OCI-LY7 (cell line): ENCODE data around the gene HDAC10. TPM values are rescaled to one million over a fixed set of nuclear protein-coding genes. Genes with fewer than 3 reads are reported as not detected.
A peak's percentile ranks its signal among the peaks of the same experiment; 100 is the strongest.

Experiments used
- BruUV-seq: library from RNA; stranded (reverse); fragments of 400-500 nt; replicated peaks from 2 replicates; lab custom pipeline; 2021; lab: Mats Ljungman, UMichigan
- CTCF ChIA-PET: fragments of 300-600 bp; sonication (Branson Sonifier 250); formaldehyde crosslinking; loops from one replicate; lab custom pipeline; 2022; ENCODE audit warnings: antibody characterized with exemption; ENCODE audit not compliant: unreplicated experiment; lab: Charles Lee
- POLR2A ChIA-PET: fragments of 300-600 bp; sonication (Branson Sonifier 250); formaldehyde crosslinking; loops from one replicate; lab custom pipeline; 2022; ENCODE audit warnings: antibody characterized with exemption; lab: Charles Lee
- DNase-seq: peaks from one replicate; pipeline ENCODE4 v3.0.0-alpha.2; 2015; ENCODE audit warnings: low spot score
- H2AFZ ChIP-seq: fragments of 200-600 bp; sonication (generic), shearing (Covaris generic); 2 replicates; pipeline ENCODE4 v1.6.1; 2014; ENCODE audit warnings: mild to moderate bottlenecking, antibody characterized with exemption, low read length, moderate library complexity
- H3K27ac ChIP-seq: fragments of 200-600 bp; sonication (generic); 2 replicates; pipeline ENCODE4 v1.5.1; 2014; ENCODE audit warnings: mixed run types, low read depth, mild to moderate bottlenecking, moderate library complexity, low read length, inconsistent platforms; ENCODE audit not compliant: poor library complexity, severe bottlenecking
- H3K36me3 ChIP-seq: fragments of 200-600 bp; sonication (generic); 2 replicates; pipeline ENCODE4 v1.6.1; 2014; ENCODE audit warnings: mild to moderate bottlenecking, antibody characterized with exemption, low read length, moderate library complexity, mixed read lengths; ENCODE audit not compliant: insufficient read depth
- H3K4me1 ChIP-seq: fragments of 200-600 bp; sonication (generic); 2 replicates; pipeline ENCODE4 v1.5.1; 2014; ENCODE audit warnings: mild to moderate bottlenecking, low read length; ENCODE audit not compliant: insufficient read depth, poor library complexity, severe bottlenecking
- H3K4me2 ChIP-seq: fragments of 200-600 bp; sonication (generic); 2 replicates; pipeline ENCODE4 v1.6.1; 2014; ENCODE audit warnings: mild to moderate bottlenecking, low read length
- H3K4me3 ChIP-seq: fragments of 200-600 bp; sonication (generic); 2 replicates; pipeline ENCODE4 v1.5.1; 2014; ENCODE audit warnings: mild to moderate bottlenecking, low read depth, low read length; ENCODE audit not compliant: poor library complexity, severe bottlenecking
- H3K79me2 ChIP-seq: fragments of 200-600 bp; sonication (generic); 2 replicates; pipeline ENCODE4 v1.6.1; 2016; ENCODE audit warnings: low read depth, mild to moderate bottlenecking, low read length, moderate library complexity, mixed read lengths; ENCODE audit not compliant: insufficient read depth
- H3K9me2 ChIP-seq: fragments of 200-600 bp; sonication (generic); 2 replicates; pipeline ENCODE4 v1.6.1; 2016; ENCODE audit warnings: mild to moderate bottlenecking, low read length, mixed read lengths; ENCODE audit not compliant: insufficient read depth
- H3K9me3 ChIP-seq: fragments of 200-600 bp; sonication (generic); 2 replicates; pipeline ENCODE4 v1.6.1; 2014; ENCODE audit warnings: mild to moderate bottlenecking, mixed run types, low read length, mixed read lengths
- H4K20me1 ChIP-seq: fragments of 200-600 bp; sonication (generic); 2 replicates; pipeline ENCODE4 v1.6.1; 2014; ENCODE audit warnings: mild to moderate bottlenecking, antibody characterized with exemption, low read length, moderate library complexity, mixed read lengths; ENCODE audit not compliant: insufficient read depth
- EZH2phosphoT487 ChIP-seq: fragments of 200-600 bp; sonication (generic); IDR thresholded peaks from 2 replicates; pipeline ENCODE4 v1.6.1; 2018; ENCODE audit warnings: low read depth, borderline replicate concordance, mild to moderate bottlenecking, mixed run types, antibody characterized with exemption, low read length, moderate library complexity, mixed read lengths
- intact Hi-C: fragments of 100-400 bp; cut with micrococcal nuclease; formaldehyde crosslinking; loops from one replicate; pipeline ENCODE4 v1.10.0; 2022; ENCODE audit not compliant: unreplicated experiment
- total RNA-seq, 2 experiments: library from RNA; depleted of rRNA in 1 of 2; stranded (reverse); fragments of >200 nt in 1 of 2; shearing (Covaris generic) in 1 of 2; gene quantifications; 2 replicates each; pipeline ENCODE4 v1.2.3, GENCODE V29; 2014 to 2022
- TF ChIP-seq, protein P1 (sequence below): fragments of 200-600 bp; sonication (generic); conservative IDR thresholded peaks from 2 replicates; pipeline ENCODE4 v1.5.1; 2014; ENCODE audit warnings: mild to moderate bottlenecking, antibody characterized with exemption, low read length, moderate library complexity, mixed read lengths

The HDAC10 gene
- total RNA-seq, 2 experiments from 2014 or later: 49.4 to 74.9 TPM

DNA sequence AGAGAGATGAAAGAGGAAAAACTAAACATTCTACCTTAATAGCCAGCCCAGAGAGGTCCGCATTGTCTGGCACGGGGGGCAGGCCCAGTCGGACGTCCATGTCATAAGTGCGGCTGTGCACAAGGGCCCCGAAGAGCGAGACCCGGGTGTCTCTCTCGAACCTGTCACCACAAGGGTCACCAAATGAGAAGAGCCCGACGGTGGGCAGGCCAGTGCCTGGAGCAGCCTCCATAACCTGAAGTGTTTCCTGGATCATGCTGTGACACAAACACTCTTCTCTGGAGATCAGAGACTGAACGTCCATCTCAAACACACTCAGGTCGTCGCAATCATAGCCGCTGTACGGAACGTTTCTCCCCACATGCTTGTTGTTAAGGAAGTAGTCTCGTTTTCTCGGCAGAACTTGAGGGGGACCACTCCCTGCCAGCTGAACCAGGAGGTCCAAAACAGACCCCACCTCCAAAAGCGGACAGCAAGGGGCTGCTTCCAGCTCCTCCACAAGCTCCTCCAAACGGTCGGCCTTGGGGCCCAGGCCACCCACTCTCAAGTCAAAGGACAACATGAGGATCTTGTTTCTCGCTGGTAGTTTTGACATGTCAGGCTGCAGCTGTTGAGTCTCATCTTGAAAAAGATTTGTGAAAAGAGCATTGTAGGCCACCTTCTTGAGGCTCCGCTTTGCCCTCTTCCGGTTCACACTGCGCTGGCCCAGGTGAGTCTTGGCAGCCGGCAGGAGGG is 7.2 kb downstream of the HDAC10 start:
- Histone ChIP-seq H2AFZ (no peak overlapping the region), H3K9me3 (no peaks in the 10 kb centered on the region), H3K4me3 (peak overlapping the region; percentile 81), H3K27ac (peak overlapping the region; percentile 62), H3K36me3 (peaks cover 40% of the 10 kb centered on the region), H3K4me1 (peaks cover 37% of the 10 kb centered on the region), H4K20me1 (no peaks in the 10 kb centered on the region), H3K79me2 (peaks cover 63% of the 10 kb centered on the region), H3K9me2 (no peaks in the 10 kb centered on the region), H3K4me2 (peak overlapping the region; percentile 95)
- TF ChIP-seq EZH2phosphoT487: no peak
- TF ChIP-seq, protein P1, sequence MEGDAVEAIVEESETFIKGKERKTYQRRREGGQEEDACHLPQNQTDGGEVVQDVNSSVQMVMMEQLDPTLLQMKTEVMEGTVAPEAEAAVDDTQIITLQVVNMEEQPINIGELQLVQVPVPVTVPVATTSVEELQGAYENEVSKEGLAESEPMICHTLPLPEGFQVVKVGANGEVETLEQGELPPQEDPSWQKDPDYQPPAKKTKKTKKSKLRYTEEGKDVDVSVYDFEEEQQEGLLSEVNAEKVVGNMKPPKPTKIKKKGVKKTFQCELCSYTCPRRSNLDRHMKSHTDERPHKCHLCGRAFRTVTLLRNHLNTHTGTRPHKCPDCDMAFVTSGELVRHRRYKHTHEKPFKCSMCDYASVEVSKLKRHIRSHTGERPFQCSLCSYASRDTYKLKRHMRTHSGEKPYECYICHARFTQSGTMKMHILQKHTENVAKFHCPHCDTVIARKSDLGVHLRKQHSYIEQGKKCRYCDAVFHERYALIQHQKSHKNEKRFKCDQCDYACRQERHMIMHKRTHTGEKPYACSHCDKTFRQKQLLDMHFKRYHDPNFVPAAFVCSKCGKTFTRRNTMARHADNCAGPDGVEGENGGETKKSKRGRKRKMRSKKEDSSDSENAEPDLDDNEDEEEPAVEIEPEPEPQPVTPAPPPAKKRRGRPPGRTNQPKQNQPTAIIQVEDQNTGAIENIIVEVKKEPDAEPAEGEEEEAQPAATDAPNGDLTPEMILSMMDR: no peak
- BruUV-seq: TSS peak; percentile 68
- ChIA-PET CTCF (no interaction called here), POLR2A (interaction anchor here (0.7 kb wide), 1 partner anchor 91 kb away, joined by 3 read pairs; no protein-coding TSS in a partner anchor)
- DNase-seq: no peak
- intact Hi-C loops: loop anchor here (5.0 to 10.0 kb wide), 3 partner anchors 231 to 283 kb away; partner anchors contain the start of genes LMF2, NCAPH2, SBF1 and SCO2

DNA sequence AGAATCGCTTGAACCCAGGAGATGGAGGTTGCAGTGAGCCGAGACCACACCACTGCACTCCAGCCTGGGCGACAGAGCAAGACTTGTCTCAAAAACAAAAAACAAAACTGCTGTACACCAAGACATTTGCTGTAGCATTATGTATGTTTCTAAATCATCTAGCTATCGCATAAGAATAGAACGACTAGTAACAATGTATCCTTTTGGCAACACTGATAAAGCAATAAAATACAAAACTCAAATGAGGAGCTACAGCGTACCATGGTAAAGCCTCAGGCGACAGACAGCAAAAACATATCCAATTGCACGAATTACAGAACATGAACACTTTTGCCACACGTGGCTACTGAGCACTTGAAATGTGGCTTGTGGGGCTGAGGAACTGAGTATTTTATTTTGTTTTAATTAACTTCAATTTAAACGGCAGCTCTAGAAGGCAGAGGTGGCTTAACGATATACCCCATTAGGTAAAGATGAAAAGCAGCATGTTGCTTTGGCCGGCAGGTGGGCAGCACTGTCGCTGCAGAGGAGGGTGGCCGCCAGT is 8.6 kb downstream of the HDAC10 start:
- Histone ChIP-seq H3K4me2 (peak overlapping the region; percentile 95), H3K79me2 (peaks cover 63% of the 10 kb centered on the region), H3K36me3 (peaks cover 43% of the 10 kb centered on the region), H3K4me1 (peaks cover 25% of the 10 kb centered on the region), H4K20me1 (no peaks in the 10 kb centered on the region), H3K4me3 (peak overlapping the region; percentile 81), H3K27ac (peak overlapping the region; percentile 37), H3K9me3 (no peaks in the 10 kb centered on the region), H2AFZ (no peak overlapping the region), H3K9me2 (no peaks in the 10 kb centered on the region)
- intact Hi-C loops: loop anchor here (5.0 to 10.0 kb wide), 3 partner anchors 232 to 285 kb away; partner anchors contain the start of genes LMF2, NCAPH2, SBF1 and SCO2
- POLR2A ChIA-PET: interaction anchor here (0.8 kb wide), 1 partner anchor 283 kb away, joined by 3 read pairs; no protein-coding TSS in a partner anchor
- CTCF ChIA-PET: no interaction called here
- no TSS peak for BruUV-seq
- no peak for DNase-seq
- TF ChIP-seq, protein P1: no peak
- no peak for TF ChIP-seq EZH2phosphoT487
